GM12878 (cell line): ENCODE data around the gene ROBO1. TPM values are rescaled to one million over a fixed set of nuclear protein-coding genes. Genes with fewer than 3 reads are reported as not detected.

Experiments
- ATAC-seq: fragments of 200-7000 bp; cut with Tn5 transposase; 3 replicates; pipeline ENCODE4 v1.9.1; 2020; ENCODE audit warnings: mild to moderate bottlenecking, moderate library complexity
- BruUV-seq: library from RNA; stranded (reverse); fragments of 400-500 nt; replicated peaks from 2 replicates; lab custom pipeline; 2021; lab: Mats Ljungman, UMichigan
- CTCF ChIA-PET: fragments of 300-600 bp; sonication (Branson Sonifier 250); formaldehyde crosslinking; extraction: SDS; loops from one replicate; lab custom pipeline; 2021; ENCODE audit warnings: inconsistent platforms; lab: Yijun Ruan, JAX
- POLR2A ChIA-PET: fragments of 350-600 bp; formaldehyde crosslinking; extraction: SDS; loops from one replicate; lab custom pipeline; 2021; ENCODE audit warnings: inconsistent platforms; lab: Charles Lee
- RAD21 ChIA-PET: fragments of 300-600 bp; sonication (Branson Sonifier 250); formaldehyde crosslinking; loops from one replicate; lab custom pipeline; 2023; ENCODE audit warnings: antibody characterized with exemption; ENCODE audit not compliant: unreplicated experiment; lab: Charles Lee
- SMC1A ChIA-PET: fragments of 300-600 bp; sonication (Branson Sonifier 250); formaldehyde crosslinking; loops from one replicate; lab custom pipeline; 2023; ENCODE audit not compliant: unreplicated experiment, uncharacterized antibody; lab: Charles Lee
- DNase-seq: peaks from one replicate; pipeline ENCODE4 v3.0.0-alpha.2; 2011; ENCODE audit warnings: low read depth, low spot score
- FAIRE-seq: peaks from 3 replicates; lab custom pipeline; 2011; peaks lifted over from hg19 to GRCh38; lab: Jason Lieb, UNC
- H2AFZ ChIP-seq: 2 replicates; pipeline ENCODE4 v1.6.0; 2011; ENCODE audit warnings: low read depth, low read length, control low read depth; ENCODE audit not compliant: control insufficient read depth
- H3K27ac ChIP-seq: 2 replicates; pipeline ENCODE4 v1.5.1; 2011; ENCODE audit warnings: control low read depth; ENCODE audit not compliant: control insufficient read depth, insufficient read depth
- H3K27me3 ChIP-seq, 2 experiments: replicated peaks in 1 of 2; 2 replicates each; pipeline versions ENCODE4 v1.6.0 to v1.6.1; 2011; ENCODE audit warnings: low read length in 1 of 2; ENCODE audit not compliant: control insufficient read depth in 2 of 2, insufficient read depth in 2 of 2
- H3K36me3 ChIP-seq, 2 experiments: 2 replicates each; pipeline ENCODE4 v1.5.1; 2011; ENCODE audit warnings: low read length in 1 of 2; ENCODE audit not compliant: control insufficient read depth in 2 of 2, insufficient read depth in 2 of 2
- H3K4me1 ChIP-seq: 2 replicates; pipeline ENCODE4 v1.6.1; 2011; ENCODE audit warnings: mild to moderate bottlenecking, low read length, moderate library complexity, mixed read lengths; ENCODE audit not compliant: control insufficient read depth, insufficient read depth
- H3K4me2 ChIP-seq: 2 replicates; pipeline ENCODE4 v1.6.0; 2011; ENCODE audit warnings: control low read depth; ENCODE audit not compliant: control insufficient read depth, insufficient read depth
- H3K4me3 ChIP-seq: fragments of 200-600 bp; sonication (generic); 2 replicates; pipeline ENCODE4 v1.5.1; 2016
- H3K79me2 ChIP-seq: 2 replicates; pipeline ENCODE4 v1.6.0; 2011; ENCODE audit warnings: low read length; ENCODE audit not compliant: control insufficient read depth, insufficient read depth
- H3K9ac ChIP-seq: 2 replicates; pipeline ENCODE4 v1.8.0; 2011; ENCODE audit warnings: low read length, control low read depth, mixed read lengths; ENCODE audit not compliant: control insufficient read depth, insufficient read depth
- H3K9me3 ChIP-seq: replicated peaks from 3 replicates; pipeline ENCODE4 v1.5.1; 2011; ENCODE audit warnings: mild to moderate bottlenecking, low read length; ENCODE audit not compliant: control insufficient read depth, insufficient read depth
- H4K20me1 ChIP-seq: 2 replicates; pipeline ENCODE4 v1.6.0; 2011; ENCODE audit not compliant: control insufficient read depth, insufficient read depth
- ATF3 ChIP-seq: IDR thresholded peaks from 2 replicates; pipeline ENCODE4 v1.6.1; 2011; ENCODE audit warnings: low read depth, mild to moderate bottlenecking, low read length, moderate library complexity, borderline replicate concordance; ENCODE audit errors: extremely low read depth
- CEBPB ChIP-seq, 2 experiments: fragments of 150-350 bp in 1 of 2; IDR thresholded peaks; 2 replicates each; pipeline ENCODE4 v1.6.1; 2012 to 2014; ENCODE audit warnings: low read depth in 2 of 2, low read length in 2 of 2, borderline replicate concordance in 1 of 2, inconsistent platforms in 1 of 2
- RAD51 ChIP-seq: fragments of 450-650 bp; IDR thresholded peaks from 2 replicates; pipeline ENCODE4 v1.6.1; 2016; ENCODE audit warnings: moderate library complexity, mild to moderate bottlenecking, inconsistent platforms
- SMAD1 ChIP-seq: fragments of 450-650 bp; IDR thresholded peaks from 2 replicates; pipeline ENCODE4 v1.6.1; 2018; ENCODE audit warnings: mild to moderate bottlenecking, low read depth; ENCODE audit not compliant: partially characterized antibody
- USF1 ChIP-seq: IDR thresholded peaks from 2 replicates; pipeline ENCODE4 v1.6.1; 2011; ENCODE audit warnings: borderline replicate concordance, low read depth, mild to moderate bottlenecking, moderate library complexity, mixed read lengths, low read length; ENCODE audit not compliant: insufficient read depth; ENCODE audit errors: extremely low read length
- in situ Hi-C: fragments of 300-500 bp; cut with MboI; formaldehyde crosslinking; loops from 9 replicates; pipeline ENCODE4 v1.14.3; 2018; ENCODE audit warnings: mixed read lengths
- intact Hi-C: fragments of 100-400 bp; cut with micrococcal nuclease; formaldehyde crosslinking; loops from one replicate; pipeline ENCODE4 v1.14.2; 2022; ENCODE audit not compliant: unreplicated experiment
- polyA plus RNA-seq, 11 experiments: library from polyadenylated mRNA; depleted of rRNA in 4 of 11; unstranded in 6 of 11; stranded (reverse) in 5 of 11; fragments of >200 nt; fragmentation: Nextera tagmentation in 4 of 11; fragmentation: Illumina TruSeq in 1 of 11; extraction: Ambion mirVana in 4 of 11; extraction: Trizol in 1 of 11; gene quantifications; 1 replicate in 1 of 11; 2 replicates in 10 of 11; pipeline versions ENCODE4 v1.2.1 to v1.2.3, GENCODE V29; 2011 to 2016; ENCODE audit warnings: inconsistent platforms in 2 of 11, missing spikeins in 2 of 11, low read depth in 1 of 11
- total RNA-seq, 4 experiments: library from RNA; depleted of rRNA in 3 of 4; stranded (reverse); fragments of >200 nt in 3 of 4; fragmentation: Illumina TruSeq in 1 of 4; extraction: Trizol in 1 of 4; gene quantifications; 2 replicates each; pipeline versions ENCODE4 v1.2.1 to v1.2.3, GENCODE V29; 2013 to 2021
- TF ChIP-seq, protein P1 (sequence below): fragments of 450-650 bp; IDR thresholded peaks from 2 replicates; pipeline ENCODE4 v1.6.1; 2017; ENCODE audit warnings: antibody characterized with exemption, mild to moderate bottlenecking, moderate library complexity
- TF ChIP-seq, protein P2 (sequence below): fragments of 450-650 bp; IDR thresholded peaks from 2 replicates; pipeline ENCODE4 v1.6.1; 2016; ENCODE audit warnings: mild to moderate bottlenecking

Gene ROBO1
- total and polyA plus RNA-seq, 10 of the 15 experiments (the other 5 are each of a cell fraction or from before 2014, with no cell fraction given) = 0.29 to 46.5 (median 1.2) TPM

GRCh38 chr3:79367066-79367465, 400.7 kb downstream of the ROBO1 start:
- POLR2A ChIA-PET = no interaction called here
- intact Hi-C loops = no loop called here

More at GRCh38 chr3:79367066-79367465, 400.7 kb downstream of the ROBO1 start:
- Histone ChIP-seq H3K4me3 (no peak overlapping the region), H3K79me2 (no peaks in the 10 kb centered on the region), H2AFZ (no peak overlapping the region), H4K20me1 (no peaks in the 10 kb centered on the region)
- BruUV-seq = no TSS peak
- ATAC-seq = no peak
- TF ChIP-seq SMAD1 (no peak), ATF3 (no peak), RAD51 (no peak), USF1 (no peak), CEBPB (IDR thresholded peaks at IDR 0.05; ENCODE audit: borderline replicate concordance in 1 of 2, low read depth in 2 of 2, low read length in 2 of 2) (no peak)
- TF ChIP-seq, protein P1, sequence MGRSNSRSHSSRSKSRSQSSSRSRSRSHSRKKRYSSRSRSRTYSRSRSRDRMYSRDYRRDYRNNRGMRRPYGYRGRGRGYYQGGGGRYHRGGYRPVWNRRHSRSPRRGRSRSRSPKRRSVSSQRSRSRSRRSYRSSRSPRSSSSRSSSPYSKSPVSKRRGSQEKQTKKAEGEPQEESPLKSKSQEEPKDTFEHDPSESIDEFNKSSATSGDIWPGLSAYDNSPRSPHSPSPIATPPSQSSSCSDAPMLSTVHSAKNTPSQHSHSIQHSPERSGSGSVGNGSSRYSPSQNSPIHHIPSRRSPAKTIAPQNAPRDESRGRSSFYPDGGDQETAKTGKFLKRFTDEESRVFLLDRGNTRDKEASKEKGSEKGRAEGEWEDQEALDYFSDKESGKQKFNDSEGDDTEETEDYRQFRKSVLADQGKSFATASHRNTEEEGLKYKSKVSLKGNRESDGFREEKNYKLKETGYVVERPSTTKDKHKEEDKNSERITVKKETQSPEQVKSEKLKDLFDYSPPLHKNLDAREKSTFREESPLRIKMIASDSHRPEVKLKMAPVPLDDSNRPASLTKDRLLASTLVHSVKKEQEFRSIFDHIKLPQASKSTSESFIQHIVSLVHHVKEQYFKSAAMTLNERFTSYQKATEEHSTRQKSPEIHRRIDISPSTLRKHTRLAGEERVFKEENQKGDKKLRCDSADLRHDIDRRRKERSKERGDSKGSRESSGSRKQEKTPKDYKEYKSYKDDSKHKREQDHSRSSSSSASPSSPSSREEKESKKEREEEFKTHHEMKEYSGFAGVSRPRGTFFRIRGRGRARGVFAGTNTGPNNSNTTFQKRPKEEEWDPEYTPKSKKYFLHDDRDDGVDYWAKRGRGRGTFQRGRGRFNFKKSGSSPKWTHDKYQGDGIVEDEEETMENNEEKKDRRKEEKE = no peak
- TF ChIP-seq, protein P2, sequence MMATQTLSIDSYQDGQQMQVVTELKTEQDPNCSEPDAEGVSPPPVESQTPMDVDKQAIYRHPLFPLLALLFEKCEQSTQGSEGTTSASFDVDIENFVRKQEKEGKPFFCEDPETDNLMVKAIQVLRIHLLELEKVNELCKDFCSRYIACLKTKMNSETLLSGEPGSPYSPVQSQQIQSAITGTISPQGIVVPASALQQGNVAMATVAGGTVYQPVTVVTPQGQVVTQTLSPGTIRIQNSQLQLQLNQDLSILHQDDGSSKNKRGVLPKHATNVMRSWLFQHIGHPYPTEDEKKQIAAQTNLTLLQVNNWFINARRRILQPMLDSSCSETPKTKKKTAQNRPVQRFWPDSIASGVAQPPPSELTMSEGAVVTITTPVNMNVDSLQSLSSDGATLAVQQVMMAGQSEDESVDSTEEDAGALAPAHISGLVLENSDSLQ = no peak
- TF ChIP-seq, all 136 proteins: peak for 0
- Histone ChIP-seq H3K27me3 (no peaks in the 10 kb centered on the region), H3K9ac (no peak overlapping the region), H3K9me3 (no peaks in the 10 kb centered on the region), H3K4me1 (no peaks in the 10 kb centered on the region), H3K27ac (no peak overlapping the region), H3K36me3 (no peaks in the 10 kb centered on the region), H3K4me2 (no peak overlapping the region)
- no peak for FAIRE-seq
- ChIA-PET RAD21 (interaction anchor here (1.8 kb wide), 1 partner anchor 281 kb away, joined by 7 read pairs; no protein-coding TSS in a partner anchor), CTCF (interaction anchor here (2.2 kb wide), 1 partner anchor 281 kb away, joined by 12 read pairs; no protein-coding TSS in a partner anchor), SMC1A (interaction anchor here (1.3 to 2.0 kb wide), 2 partner anchors 281 to 283 kb away, joined by 3 to 8 read pairs; no protein-coding TSS in a partner anchor)
- DNase-seq = no peak
- in situ Hi-C loops = loop anchor here (10.0 kb wide), 1 partner anchor 272 kb away; no protein-coding TSS in a partner anchor
